VCaP (cell line): ENCODE measurements around the gene DIAPH3.
A peak's percentile ranks its signal among the peaks of the same experiment; 100 is the strongest.

Experiments
- H3K27ac ChIP-seq: fragments of 450-650 bp; 2 replicates; pipeline ENCODE4 v1.5.1; 2017
- TF ChIP-seq, protein P1 (sequence below): fragments of 450-650 bp; conservative IDR thresholded peaks from 2 replicates; pipeline ENCODE4 v1.5.1; 2017; ENCODE audit warnings: mild to moderate bottlenecking, moderate library complexity

The DIAPH3 gene

DNA sequence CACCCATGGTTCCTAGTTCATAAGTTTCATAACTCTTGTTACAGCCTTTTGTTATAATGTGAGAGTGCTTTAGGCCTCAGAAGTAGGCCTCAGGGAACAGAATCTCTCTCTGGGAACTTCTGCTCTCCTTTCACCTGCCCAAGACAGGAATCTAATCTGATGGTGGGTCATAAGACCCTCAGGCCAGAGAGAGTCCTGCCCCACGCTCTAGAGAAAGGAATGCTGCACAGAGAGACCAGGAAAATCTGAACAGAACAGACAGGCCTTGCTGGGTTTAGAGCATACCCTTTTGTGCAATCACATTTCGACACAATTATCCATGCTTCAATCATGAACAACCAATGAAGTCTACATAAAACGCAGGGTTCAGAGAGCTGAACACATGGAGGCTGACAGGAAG lies 3.4 kb upstream of the DIAPH3 start:
- TF ChIP-seq, protein P1, sequence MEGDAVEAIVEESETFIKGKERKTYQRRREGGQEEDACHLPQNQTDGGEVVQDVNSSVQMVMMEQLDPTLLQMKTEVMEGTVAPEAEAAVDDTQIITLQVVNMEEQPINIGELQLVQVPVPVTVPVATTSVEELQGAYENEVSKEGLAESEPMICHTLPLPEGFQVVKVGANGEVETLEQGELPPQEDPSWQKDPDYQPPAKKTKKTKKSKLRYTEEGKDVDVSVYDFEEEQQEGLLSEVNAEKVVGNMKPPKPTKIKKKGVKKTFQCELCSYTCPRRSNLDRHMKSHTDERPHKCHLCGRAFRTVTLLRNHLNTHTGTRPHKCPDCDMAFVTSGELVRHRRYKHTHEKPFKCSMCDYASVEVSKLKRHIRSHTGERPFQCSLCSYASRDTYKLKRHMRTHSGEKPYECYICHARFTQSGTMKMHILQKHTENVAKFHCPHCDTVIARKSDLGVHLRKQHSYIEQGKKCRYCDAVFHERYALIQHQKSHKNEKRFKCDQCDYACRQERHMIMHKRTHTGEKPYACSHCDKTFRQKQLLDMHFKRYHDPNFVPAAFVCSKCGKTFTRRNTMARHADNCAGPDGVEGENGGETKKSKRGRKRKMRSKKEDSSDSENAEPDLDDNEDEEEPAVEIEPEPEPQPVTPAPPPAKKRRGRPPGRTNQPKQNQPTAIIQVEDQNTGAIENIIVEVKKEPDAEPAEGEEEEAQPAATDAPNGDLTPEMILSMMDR: no peak
- H3K27ac ChIP-seq: no peak overlapping the region

DNA sequence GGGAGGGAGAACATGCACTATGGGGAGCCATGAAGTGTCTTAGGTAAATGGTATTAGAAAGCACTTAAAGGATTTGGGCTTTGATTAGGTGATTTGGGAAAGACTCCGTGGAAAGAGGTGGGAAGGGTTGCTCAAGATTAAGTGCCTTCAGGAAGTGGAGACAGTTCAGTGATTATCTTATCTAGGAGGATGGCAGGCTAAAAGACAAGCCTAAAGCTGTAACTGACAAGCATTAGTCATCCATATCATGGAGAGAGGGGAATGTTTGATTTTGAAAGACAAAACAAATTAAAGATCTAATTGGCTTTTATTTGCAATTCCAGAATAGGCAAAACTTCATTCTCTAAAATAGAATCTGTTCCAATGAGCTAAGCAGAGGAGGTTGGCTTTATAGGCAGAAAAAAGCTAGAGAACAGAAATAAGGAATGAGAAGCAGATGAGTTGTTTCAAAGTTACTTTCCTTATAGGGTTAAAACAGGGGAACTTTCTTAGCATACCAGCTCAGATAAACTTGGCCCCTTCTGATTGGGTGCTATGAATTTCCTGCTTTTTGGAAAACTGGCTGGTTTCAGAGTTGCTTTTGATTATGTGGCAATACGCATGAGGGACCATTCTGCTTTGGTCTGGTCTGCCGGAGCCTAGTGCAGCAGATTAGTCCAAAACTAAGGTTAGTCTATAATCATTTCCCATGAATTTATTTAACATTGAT lies 1.8 kb upstream of the DIAPH3 start:
- H3K27ac ChIP-seq: no peak overlapping the region
- TF ChIP-seq, protein P1: no peak

DNA sequence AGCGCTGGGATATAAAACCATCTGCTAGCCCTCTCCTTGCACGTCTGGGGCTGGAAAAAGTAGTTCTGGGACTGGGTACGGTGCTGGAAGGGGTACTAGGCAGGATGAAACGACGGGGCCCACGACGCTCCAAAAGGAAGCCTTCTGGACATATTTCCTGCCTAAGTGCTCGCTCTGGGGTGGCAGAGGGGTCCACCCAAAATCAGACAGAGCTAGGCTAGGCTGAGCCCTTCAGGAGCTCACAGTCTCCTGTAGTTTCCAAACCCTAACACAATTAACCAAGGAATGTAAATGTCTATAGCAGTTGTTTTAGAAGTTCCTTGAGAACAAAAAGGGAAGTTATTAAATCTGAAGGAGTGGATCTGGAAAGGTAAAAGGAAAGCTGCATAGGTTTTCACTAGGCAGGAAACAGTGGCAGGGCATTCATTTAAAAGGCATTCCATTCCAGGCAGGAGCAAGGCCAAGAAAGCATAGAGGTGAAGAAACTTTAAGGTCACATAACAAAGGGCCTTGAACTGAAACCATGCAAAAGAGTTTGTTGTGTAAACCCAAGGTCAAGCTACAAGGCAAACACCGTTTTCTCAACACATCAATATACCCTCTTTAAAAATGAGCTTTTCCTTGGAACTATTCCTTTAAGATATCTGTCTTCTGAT lies 634 bp upstream of the DIAPH3 start:
- peak overlapping the region; percentile 95 for H3K27ac ChIP-seq
- TF ChIP-seq, protein P1: no peak

DNA sequence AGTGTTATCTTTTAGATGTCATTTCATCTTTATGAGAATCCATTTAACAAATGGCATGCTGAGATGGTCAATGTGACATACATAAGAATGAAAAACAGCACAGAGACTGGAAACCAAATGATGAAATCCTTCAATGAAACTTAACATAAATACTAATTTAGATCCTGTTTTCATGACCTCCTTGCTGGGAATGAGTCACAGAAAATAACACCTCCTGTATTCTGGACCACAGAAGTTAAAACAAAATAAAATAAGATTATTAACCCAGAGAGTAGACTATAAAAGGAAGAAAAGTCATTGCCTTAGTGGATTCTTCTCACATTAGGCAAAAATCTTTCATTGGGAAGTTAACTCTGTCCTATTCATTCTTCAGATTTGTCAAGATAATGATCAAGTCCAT lies 1.6 kb downstream of the DIAPH3 start:
- no peak overlapping the region for H3K27ac ChIP-seq
- TF ChIP-seq, protein P1: no peak

DNA sequence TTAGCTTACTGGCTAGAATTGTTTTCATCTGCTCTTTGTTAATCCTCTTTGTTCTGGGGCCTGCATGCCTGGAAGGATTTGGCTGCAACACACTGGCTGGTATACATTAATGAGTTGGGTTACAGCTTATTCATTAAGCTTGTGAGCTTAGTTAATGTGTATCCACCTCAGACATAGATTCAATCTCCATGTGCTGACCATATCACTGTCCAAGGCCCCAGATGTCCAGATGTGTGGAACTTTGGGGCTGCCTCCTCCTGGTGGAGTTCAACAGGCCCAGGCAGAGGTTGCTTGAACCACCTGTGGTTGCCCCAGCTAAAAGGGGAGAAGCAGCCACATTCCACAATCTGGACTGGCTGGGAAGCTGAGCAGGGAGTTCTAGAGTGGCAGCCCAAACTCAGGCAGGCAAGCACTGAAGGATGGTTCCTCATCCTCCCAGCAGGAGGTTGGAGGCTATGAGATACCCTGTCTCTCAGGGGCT lies 5.4 kb downstream of the DIAPH3 start:
- TF ChIP-seq, protein P1: no peak
- no peak overlapping the region for H3K27ac ChIP-seq

DNA sequence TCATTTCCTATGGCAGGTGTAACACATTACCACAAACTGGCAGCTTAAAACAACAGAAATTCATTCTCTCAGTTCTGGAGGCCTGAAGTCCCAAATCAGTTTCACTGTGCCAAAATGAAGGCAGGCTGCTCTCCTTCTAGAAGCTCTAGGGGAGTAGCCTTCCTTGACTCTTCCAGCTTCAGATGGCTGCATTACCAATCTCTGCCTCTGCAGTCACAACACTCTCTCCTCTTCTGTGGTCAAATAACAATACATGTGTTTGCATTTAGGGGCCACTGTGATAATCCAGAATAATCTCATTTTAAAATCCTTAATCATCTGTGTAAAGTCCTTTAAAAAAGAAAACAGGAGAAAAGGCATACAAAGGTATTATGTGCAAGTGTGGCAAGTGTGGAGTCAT lies 7.8 kb downstream of the DIAPH3 start:
- H3K27ac ChIP-seq: no peak overlapping the region
- TF ChIP-seq, protein P1: no peak; the same call in 1 of the 2 replicates

DNA sequence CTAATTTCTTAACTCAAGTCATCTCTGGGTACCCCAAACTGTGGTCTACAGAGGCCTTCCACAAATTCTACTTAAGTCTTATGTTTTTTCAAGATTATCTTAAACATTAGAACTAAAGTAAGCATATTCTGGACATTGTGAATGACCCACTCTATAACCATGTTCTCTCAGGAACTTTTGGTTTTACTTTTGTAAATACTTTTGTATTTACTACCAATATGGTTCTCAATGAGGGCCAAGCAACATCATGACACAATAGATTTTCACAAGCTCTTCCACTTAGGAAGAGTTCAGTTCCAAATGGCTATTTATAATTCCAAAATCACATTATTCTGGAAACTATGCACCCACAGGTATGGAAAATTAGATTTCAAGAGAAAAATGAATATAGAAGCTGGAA lies 10.8 kb downstream of the DIAPH3 start:
- TF ChIP-seq, protein P1: no peak
- H3K27ac ChIP-seq: no peak overlapping the region
